ENCODE data around the gene CCHCR1. TPM values are rescaled to one million over a fixed set of nuclear protein-coding genes. Genes with fewer than 3 reads are reported as not detected.

Gene CCHCR1
- total RNA-seq (2014; rRNA removed; shearing (Covaris generic)), result 16.3 and 19.2 TPM in 2 replicates

GRCh38 chr6:31157513-31158139 lies at the start of gene CCHCR1:
Gene CCHCR1 (minus strand): TSS chr6:31157802. CDS start chr6:31157600, 202 bp downstream.

GRCh38 chr6:31170600-31170881 lies 12.9 kb upstream of the CCHCR1 start, which contains the start of gene POU5F1:
Gene POU5F1 (minus strand): TSS chr6:31170682. CDS start chr6:31170620, 62 bp downstream.

GRCh38 chr6:31158140-31158862 lies 699 bp upstream of the CCHCR1 start, which contains the start of gene TCF19:
Gene TCF19 (plus strand): TSS chr6:31158589. CDS start chr6:31159470, 881 bp downstream.

GRCh38 chr6:31138982-31139381 lies 18.6 kb downstream of the CCHCR1 start, which contains the start of gene PSORS1C2:
Gene PSORS1C2 (minus strand): TSS chr6:31139066. CDS start chr6:31139026, 40 bp downstream.

GRCh38 chr6:31120151-31120915 lies 37.3 kb downstream of the CCHCR1 start, which contains the start of gene CDSN:
Gene CDSN (minus strand): TSS chr6:31120446. CDS start chr6:31120419, 27 bp downstream.

GRCh38 chr6:31114541-31114878 lies 43.1 kb downstream of the CCHCR1 start, which contains the start of gene PSORS1C1:
Gene PSORS1C1 (plus strand): TSS chr6:31114800. CDS start chr6:31129633, 14,833 bp downstream.

GRCh38 chr6:31112478-31112877 lies 45.1 kb downstream of the CCHCR1 start, which contains the start of gene C6orf15:
Gene C6orf15 (minus strand): TSS chr6:31112575. CDS start chr6:31112555, 20 bp downstream.

Small RNA genes lying within 50 kb of the gene (small RNA-seq; reads per million reads assigned to genes)
- gene POLR2LP1, result not detected

Other genes with a start within 250 kb of the CCHCR1 start
- 8.3 and 12.6 TPM in 2 replicates for gene GTF2H4, start 249.6 kb downstream of the CCHCR1 start, total RNA-seq (2014; rRNA removed; shearing (Covaris generic))
- 25.2 and 25.5 TPM in 2 replicates for gene VARS2, start 243.6 kb downstream of the CCHCR1 start, total RNA-seq (2014; rRNA removed; shearing (Covaris generic))
- not detected in 2 replicates for gene SFTA2, start 225.6 kb downstream of the CCHCR1 start, total RNA-seq (2014; rRNA removed; shearing (Covaris generic))
- not detected in 2 replicates for gene MUCL3, start 216.8 kb downstream of the CCHCR1 start, total RNA-seq (2014; rRNA removed; shearing (Covaris generic))
- not detected in 2 replicates for gene MUC21, start 174.1 kb downstream of the CCHCR1 start, total RNA-seq (2014; rRNA removed; shearing (Covaris generic))
- not detected in 2 replicates for gene MUC22, start 147.3 kb downstream of the CCHCR1 start, total RNA-seq (2014; rRNA removed; shearing (Covaris generic))
- not detected in 2 replicates for gene C6orf15, start 45.2 kb downstream of the CCHCR1 start, total RNA-seq (2014; rRNA removed; shearing (Covaris generic))
- 1.1 and 8.5 TPM in 2 replicates for gene PSORS1C1, start 43.0 kb downstream of the CCHCR1 start, total RNA-seq (2014; rRNA removed; shearing (Covaris generic))
- gene CDSN, start 37.4 kb downstream of the CCHCR1 start, total RNA-seq (2014; rRNA removed; shearing (Covaris generic)), result not detected in 2 replicates
- not detected in 2 replicates for gene PSORS1C2, start 18.7 kb downstream of the CCHCR1 start, total RNA-seq (2014; rRNA removed; shearing (Covaris generic))
- 32.8 and 38.1 TPM in 2 replicates for gene TCF19, start 787 bp upstream of the CCHCR1 start, total RNA-seq (2014; rRNA removed; shearing (Covaris generic))
- 0.21 TPM in 1 of 2 replicates, not detected in the other for gene POU5F1, start 12.9 kb upstream of the CCHCR1 start, total RNA-seq (2014; rRNA removed; shearing (Covaris generic))
- 169 and 216 TPM in 2 replicates for gene HLA-C, start 114.3 kb upstream of the CCHCR1 start, total RNA-seq (2014; rRNA removed; shearing (Covaris generic))
- 167 and 231 TPM in 2 replicates for gene HLA-B, start 199.4 kb upstream of the CCHCR1 start, total RNA-seq (2014; rRNA removed; shearing (Covaris generic))
- 9.9 and 12.0 TPM in 2 replicates for gene MICA, start 245.8 kb upstream of the CCHCR1 start, total RNA-seq (2014; rRNA removed; shearing (Covaris generic))

All from A375 (cell line).